Stimulated activated CD4-positive, alpha-beta T cell treated with anti-CD3 and anti-CD28 coated beads, Interleukin-4, amount 100 ng/mL, for 24 hours (primary cell): ENCODE data around the gene PCK2.

Source experiments
- DNase-seq: peaks from one replicate; pipeline ENCODE4 v3.0.0-alpha.2; 2020

Gene PCK2

GRCh38 chr14:24121210-24121609, 27.1 kb downstream of the PCK2 start:
- no peak for DNase-seq

DNA sequence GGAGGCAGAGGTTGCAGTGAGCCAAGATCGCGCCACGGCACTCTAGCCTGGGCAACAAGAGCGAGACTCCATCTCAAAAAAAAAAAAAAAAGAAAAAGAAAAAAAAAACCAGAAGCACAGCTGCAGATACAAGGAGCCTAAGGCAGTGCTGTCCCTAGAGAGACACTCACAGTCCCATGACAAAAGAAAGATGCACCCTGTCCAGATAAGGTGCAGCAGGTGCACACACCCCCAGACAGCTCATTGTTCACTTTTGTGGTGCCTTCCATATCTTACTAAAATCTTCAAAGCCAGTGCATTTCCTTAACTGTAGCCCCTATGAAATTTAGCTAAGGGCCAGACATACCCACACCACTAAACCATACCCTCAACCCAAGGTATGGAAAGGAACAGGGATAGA, 28.3 kb downstream of the PCK2 start:
- DNase-seq = no peak

DNA sequence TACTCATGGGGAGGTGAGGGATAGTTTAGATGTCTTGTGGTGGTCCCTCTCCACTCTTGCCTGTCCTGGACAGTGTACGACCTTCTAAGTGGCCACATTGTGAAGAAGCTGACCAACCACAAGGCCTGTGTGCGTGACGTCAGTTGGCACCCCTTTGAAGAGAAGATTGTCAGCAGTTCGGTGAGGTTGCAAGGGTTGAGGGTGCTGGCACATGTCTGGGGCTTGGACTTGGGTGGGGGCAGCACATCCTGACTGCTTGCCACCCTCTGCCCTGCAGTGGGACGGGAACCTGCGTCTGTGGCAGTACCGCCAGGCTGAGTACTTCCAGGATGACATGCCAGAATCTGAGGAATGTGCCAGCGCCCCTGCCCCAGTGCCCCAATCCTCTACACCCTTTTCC, 28.8 kb downstream of the PCK2 start:
- no peak for DNase-seq

DNA sequence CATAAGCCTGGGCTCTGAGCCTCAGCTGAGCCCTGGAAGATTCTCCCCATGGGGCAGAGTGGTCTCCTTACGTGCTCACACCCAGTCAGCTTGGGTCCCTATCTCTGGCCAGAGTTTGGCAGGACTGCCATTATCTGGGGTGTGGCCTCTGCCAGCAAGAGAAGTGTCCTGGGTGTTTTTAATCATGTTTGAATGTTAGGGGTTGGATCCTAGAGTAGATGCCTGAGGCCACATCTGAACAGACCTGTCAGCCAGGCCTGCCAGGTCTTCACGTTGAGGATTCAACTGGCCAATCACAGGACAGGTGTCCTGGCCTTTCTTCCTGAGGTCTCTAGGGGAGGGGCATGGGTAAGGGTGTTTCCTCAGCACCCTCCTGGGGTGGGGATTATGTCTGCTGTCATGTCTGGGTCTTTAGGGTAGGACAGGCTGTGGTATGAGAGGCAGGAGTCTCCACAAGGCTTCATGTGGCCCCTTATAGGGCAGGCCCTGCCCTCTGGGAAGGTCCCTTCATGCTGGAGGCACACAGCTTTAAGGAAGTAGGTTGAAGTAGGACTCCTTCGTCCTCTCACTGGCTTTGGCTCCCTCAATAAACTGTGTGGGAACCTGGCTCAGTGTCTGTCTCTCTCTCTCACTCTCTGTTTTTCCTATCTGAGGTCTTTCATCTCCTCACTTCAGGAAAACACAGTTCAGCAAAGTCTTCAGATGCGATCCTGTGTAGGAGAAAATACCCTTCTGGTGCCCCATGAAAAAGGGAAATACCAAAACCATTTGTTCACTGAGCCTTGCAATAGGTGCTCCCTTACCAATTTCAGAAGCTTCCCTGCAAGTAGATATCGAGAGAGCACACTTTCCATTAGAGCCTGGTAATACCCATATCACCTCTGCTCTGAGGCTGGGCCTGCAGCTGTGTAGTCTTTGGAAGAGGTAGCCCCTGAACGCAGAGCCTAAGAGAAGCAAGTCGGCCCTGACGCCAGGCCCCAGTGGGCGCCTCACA, 29.6 kb downstream of the PCK2 start:
- no peak for DNase-seq

DNA sequence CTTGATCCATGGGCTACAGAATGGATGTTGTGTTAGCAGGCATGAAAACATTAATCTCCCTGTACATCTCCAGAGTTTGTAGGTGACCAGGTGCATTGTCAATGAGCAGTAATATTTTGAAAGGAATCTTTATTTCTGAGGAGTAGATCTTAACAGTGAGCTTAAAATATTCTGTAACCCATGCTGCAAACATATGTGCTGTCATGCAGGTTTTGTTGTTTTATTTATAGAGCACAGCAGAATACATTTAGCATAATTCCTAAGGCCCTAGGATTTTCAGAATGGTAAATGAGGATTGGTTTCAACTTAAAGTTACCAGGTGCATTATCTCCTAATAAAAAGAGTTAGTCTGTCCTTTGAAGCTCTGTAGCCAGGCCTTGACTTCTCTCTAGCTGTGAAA, 32.8 kb downstream of the PCK2 start:
- DNase-seq = no peak

- DNase-seq = no peak
Observed at GRCh38 chr14:24127673-24128072, 33.6 kb downstream of the PCK2 start.

GRCh38 chr14:24129410-24129998, 35.4 kb downstream of the PCK2 start:
- DNase-seq = no peak

DNA sequence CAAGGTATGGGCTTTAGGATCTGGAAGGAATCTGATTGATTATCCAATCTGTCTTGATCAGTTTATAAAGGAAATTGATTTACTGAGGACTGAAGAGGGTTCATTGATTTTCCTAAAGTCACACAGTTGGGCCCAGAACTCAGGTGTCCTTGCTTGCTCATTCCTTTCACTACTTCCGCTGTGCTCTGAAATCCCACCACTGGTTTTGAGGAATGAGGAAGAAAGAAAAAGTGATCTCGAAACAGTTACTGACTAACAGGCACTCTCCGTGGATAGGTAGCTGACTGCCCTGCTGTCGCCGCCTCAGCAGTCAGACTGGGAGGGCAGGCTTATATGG, 36.2 kb downstream of the PCK2 start, which contains the start of gene FITM1:
Gene FITM1 (plus strand): TSS at position 280 of the 337 bp plus-strand sequence. CDS start 905 bp downstream, outside the sequence.
- no peak for DNase-seq

DNA sequence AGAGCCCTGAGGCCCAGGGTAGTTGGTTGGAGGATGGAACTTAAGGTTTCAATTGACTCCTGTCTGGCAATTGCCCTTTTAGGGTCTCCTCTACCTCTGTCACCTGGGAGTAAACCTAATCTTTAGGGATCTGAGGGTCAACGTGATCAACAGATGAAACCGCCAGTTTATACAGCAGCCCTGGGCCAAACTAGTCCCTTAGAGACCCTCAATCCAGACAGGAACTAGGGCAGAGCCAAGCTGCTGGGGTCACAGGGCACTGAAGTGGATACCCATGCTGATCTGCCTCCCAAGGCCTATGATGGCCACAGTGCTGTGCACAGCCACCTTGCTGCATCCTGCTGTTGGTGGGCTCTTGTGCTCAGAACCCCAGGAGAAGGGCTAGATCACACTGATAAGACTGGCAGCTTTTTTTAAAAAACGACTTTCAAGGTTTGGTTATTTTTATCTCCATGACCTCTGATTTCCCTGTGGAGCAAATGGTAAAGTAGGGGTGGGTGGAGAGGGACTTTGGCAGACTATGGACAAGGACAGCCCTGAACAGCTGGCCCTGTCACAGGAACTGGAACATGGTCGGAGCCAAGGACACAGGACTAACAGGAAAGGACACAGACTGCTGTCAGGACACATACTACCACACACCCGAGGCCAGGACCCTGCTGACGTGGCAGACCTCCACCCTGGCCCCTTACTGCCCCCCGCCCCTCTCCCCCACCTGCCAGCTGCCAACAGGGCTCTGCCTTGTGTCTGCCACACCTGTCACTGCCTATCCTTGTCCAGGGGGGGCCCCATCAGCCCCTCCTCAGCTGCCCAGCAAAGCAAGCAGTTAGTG, 36.8 kb downstream of the PCK2 start:
- DNase-seq = no peak

GRCh38 chr14:24131549-24131966, 37.4 kb downstream of the PCK2 start:
- no peak for DNase-seq

- DNase-seq = peak; percentile 21
Observed at GRCh38 chr14:24132061-24132685, 38.1 kb downstream of the PCK2 start.

DNA sequence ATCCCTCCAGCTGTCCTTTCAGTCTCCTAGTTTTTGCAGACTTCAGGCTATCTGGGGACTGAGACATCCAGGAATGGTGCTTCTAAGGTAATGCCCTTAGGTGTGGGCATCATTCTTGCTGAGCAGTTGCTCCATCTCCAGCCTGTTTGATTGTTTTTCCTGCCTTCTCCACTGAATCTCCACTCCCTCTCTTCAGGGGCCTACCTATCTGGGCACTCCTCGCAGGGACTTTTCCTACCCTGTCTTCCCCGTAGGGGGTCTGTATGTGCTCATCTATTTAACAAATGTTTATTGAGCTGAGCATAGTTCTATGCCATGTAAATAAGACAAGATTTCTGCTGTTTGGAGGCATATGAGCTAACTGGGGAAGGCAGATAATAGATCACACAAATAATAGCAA, 38.9 kb downstream of the PCK2 start:
- DNase-seq = no peak

DNA sequence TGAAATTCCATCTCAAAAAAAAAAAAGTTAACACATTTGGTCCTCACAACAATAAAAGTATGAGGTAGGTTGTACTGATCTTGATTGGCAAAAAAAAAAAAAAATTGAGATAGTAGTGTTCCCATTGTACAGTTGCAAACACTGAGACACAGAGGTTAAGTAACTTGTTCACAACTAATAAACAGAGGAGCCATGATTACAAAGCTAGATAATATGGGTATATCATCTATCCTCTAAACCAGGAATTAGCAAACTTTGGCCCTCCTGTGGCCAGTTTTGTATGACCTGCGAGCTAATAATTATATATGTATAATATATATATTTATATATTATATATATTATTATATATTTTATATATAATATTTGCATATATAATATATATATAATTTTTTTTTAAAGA, 39.6 kb downstream of the PCK2 start:
- DNase-seq = no peak

DNA sequence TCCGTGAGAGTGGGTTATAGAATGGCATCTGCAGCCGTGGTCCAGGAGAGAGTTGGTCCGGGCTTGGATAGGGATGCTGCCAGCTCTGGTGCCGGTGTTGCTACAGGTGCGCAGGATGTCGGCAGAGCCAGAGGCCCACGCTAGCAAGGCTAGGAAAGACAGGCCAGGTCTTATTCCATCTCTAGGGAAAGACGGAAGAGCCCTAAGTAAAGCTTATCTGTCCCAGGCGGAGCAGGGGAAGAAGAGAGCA, 41.4 kb downstream of the PCK2 start:
- DNase-seq = no peak

DNA sequence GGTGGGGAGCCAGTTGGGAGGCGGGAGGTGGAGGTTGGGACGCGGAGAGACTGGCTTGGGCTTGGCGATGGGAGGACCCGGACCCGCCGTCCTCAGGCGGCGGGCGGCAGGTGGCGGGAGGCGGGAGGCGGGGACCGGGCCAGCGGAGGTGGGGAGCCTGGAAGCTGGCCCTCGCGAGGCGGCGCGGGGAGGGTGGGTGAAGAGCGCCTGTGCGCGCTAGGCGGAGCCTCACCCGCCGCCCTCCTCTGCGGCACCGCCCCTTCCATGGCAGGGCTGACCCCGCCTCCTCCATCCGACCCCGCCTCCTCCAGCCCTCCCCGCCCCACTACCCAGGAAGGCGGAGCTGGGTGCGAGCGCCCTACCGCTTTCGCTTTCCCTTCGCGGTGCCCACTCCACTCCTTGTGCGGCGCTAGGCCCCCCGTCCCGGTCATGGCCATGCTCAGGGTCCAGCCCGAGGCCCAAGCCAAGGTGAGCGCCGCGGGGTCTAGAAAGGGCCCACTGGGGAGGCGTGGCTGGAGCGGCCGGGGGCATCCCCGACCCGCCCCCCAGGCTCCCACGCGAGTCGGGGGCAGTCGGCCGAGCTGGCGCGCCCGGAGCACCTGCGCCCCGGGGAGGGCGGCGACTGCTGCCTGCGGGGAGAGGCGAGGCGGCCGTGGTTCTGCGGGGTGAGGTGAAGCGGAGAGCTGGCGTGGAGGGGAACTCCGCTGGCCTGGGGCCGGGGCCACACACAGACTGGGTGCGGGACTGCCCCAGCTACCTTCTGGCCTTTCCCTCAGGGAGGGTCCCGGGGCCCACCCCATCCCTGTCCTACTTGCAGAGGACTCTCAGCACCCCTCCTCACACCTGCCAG, 41.9 kb downstream of the PCK2 start, which contains the start of gene PSME1:
Gene PSME1 (plus strand): TSS at position 361 of the 850 bp plus-strand sequence. CDS start 69 bp downstream, at position 430.
- DNase-seq = peak; percentile 93

DNA sequence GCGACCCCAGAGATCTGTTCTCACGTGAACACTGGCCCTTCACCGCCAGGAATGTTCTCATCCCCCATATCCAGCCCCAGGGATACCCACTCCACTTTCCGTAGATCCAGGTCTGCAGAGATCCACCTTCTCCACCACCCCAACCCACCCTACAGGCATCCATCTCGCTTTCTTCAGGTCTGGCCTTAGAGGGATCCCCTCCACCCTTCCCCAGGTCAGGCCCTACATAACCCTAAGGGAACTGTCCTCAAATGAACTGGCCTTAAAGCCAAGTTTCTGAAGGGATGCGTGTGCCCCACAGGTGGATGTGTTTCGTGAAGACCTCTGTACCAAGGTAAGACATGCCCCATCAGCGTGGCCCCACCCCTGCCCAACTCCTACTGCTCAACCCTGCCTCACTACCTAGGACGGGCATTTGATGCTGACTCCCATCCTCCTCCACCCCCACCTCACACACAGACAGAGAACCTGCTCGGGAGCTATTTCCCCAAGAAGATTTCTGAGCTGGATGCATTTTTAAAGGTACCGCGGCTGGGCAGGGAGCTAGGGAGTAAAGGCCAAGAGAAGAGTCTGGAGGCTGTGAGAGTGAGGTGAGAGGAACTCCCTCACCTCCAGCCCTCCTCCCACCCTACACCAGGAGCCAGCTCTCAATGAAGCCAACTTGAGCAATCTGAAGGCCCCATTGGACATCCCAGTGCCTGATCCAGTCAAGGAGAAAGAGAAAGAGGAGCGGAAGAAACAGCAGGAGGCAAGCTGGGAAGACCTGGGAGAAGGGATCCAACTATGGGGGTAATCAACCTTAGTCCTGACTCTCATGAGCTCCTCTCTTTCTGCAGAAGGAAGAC, 42.8 kb downstream of the PCK2 start:
- no peak for DNase-seq

DNA sequence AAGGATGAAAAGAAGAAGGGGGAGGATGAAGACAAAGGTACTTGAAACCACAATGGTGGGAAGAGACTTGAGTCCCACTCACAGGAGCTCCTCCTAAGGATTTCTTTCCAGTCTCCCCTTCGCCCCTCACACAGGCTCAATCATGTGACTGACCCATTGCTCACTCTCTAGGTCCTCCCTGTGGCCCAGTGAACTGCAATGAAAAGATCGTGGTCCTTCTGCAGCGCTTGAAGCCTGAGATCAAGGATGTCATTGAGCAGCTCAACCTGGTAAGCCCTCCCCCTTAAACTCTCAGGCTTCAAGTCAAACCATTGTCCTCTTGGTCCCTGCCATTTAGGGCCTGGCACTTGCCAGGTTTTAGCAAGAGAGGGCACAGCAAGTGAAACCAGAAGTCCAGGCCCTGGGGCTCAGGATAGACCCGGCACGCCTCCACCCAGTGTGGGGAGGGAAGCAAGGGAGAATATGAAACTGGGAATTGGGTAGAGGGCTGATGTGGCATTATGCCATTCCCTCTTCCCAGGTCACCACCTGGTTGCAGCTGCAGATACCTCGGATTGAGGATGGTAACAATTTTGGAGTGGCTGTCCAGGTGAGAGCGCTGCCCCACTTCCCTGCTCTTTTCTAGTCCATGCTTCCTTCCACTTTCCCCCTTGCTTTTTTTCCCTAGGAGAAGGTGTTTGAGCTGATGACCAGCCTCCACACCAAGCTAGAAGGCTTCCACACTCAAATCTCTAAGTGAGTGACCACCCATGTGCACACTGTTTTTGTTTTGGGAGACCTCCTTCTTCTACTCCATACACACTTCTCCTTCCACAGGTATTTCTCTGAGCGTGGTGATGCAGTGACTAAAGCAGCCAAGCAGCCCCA, 43.7 kb downstream of the PCK2 start:
- no peak for DNase-seq

GRCh38 chr14:24138396-24139271, 44.5 kb downstream of the PCK2 start:
- no peak for DNase-seq
